Measurements from ENCODE around the gene IL2RA.

Gene IL2RA

DNA sequence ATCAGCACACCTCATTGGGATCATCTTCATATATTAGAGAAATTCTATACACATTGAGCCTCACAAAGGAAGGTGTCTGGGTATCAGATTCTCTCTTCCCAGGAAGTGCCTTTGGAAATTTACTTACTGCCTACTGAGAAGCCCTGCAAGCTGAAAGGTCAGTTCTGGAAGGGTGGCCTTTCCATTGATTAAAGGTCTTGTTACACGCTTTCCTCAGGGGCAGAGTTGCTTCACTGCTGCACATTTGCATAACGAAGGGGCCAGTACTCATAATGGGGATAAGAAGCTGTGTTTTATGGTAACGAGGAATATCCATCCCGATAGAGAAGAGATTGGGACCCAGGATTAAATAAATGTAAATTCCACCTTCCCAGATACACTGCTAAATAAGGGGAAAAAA is 65.5 kb downstream of the IL2RA start:
- DNase-seq (ENCODE audit: insufficient read length, low spot score) = no peak
- TF ChIP-seq, protein P1, sequence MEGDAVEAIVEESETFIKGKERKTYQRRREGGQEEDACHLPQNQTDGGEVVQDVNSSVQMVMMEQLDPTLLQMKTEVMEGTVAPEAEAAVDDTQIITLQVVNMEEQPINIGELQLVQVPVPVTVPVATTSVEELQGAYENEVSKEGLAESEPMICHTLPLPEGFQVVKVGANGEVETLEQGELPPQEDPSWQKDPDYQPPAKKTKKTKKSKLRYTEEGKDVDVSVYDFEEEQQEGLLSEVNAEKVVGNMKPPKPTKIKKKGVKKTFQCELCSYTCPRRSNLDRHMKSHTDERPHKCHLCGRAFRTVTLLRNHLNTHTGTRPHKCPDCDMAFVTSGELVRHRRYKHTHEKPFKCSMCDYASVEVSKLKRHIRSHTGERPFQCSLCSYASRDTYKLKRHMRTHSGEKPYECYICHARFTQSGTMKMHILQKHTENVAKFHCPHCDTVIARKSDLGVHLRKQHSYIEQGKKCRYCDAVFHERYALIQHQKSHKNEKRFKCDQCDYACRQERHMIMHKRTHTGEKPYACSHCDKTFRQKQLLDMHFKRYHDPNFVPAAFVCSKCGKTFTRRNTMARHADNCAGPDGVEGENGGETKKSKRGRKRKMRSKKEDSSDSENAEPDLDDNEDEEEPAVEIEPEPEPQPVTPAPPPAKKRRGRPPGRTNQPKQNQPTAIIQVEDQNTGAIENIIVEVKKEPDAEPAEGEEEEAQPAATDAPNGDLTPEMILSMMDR (IDR thresholded peaks at IDR 0.05; ENCODE audit: insufficient read depth, missing control alignments) = no peak
- FAIRE-seq = no peak

DNA sequence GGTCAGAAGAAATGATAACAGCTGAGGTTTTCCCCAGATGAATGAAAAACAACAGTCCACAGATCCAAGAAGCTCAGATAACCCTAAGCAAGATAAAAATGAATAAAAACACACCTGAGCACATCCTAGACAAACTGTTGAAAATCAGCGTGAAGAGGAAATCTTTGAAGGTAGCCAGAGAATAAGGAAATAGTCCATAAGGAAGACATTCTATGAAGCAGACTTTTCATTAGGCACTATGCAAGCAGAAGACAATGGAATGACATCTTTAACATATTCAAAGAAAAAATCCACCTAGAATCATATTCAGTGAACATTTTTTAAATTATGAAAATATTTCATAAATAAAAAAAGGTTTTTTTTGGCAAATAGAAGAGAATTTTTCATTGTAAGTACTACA is 69.8 kb downstream of the IL2RA start:
- DNase-seq (ENCODE audit: insufficient read length, low spot score) = no peak
- TF ChIP-seq, protein P1 (IDR thresholded peaks at IDR 0.05; ENCODE audit: insufficient read depth, missing control alignments) = no peak
- FAIRE-seq = no peak

DNA sequence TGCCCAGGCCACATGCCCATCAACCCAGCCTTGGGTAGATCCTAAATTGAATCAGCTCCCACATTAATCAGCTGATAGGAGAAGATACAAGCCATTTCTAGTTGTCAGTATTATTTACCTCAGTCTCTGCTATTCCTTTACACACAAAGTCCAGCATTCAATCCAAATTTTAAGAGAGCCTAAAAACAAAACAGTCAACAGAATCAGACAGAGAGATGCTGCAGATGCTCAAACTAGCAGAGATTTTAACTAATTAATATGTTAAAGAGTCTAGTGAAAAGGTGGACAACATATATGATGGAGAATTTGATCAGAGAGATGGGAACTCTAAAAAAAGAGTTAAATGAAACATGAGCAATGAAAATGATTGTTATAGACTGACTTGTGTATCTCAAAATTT is 70.5 kb downstream of the IL2RA start:
- TF ChIP-seq, protein P1 (IDR thresholded peaks at IDR 0.05; ENCODE audit: insufficient read depth, missing control alignments) = no peak
- DNase-seq (ENCODE audit: insufficient read length, low spot score) = no peak
- no peak for FAIRE-seq

DNA sequence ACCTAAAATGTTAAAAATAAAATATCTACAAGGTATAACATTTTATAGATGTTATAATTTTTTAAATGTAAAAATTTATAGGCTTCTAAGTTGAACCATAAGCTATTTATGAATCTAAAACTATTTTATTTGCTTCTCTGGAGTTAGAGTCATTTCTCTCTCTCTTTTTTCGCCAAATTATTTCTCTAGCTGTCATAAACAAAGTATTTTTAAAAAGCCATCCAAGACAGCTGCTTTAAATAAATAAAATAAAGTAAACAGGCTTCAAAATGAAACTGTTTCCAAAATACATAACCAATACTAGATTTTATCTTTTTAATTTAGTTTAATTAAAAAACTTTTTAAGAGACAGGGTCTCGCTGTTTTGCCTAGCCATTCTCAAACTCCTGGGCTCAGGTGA is 72.4 kb downstream of the IL2RA start:
- TF ChIP-seq, protein P1 (IDR thresholded peaks at IDR 0.05; ENCODE audit: insufficient read depth, missing control alignments) = no peak
- FAIRE-seq (no peak), DNase-seq (ENCODE audit: insufficient read length, low spot score) (no peak)

DNA sequence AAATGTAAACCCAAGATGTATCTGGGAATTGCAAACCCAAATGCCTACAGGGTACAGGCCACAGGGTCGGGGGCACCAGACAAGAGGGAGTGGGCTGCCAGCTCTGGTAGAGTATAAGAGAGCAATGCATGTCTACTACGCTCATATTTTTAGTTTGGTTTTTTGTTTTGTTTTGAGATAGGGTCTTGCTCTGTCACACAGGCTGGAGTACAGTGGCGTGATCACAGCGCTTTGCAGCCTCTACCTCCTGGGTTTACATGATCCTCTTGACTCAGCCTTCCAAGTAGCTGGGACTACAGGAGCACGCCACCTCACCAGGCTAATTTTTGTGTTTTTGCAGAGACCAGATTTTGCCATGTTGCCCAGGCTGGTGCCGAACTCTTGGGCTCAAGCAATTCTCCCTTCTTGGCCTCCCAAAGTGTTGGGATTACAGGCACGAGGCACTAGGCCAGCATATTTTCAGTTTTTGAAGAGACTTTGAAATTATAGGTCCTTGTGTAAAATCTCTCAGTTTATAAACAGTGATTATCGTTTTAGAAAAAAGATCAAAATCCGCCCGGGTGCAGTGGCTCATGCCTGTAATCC is 73.7 kb downstream of the IL2RA start:
- TF ChIP-seq, protein P1 (IDR thresholded peaks at IDR 0.05; ENCODE audit: insufficient read depth, missing control alignments) = no peak
- FAIRE-seq (no peak), DNase-seq (ENCODE audit: insufficient read length, low spot score) (no peak)

DNA sequence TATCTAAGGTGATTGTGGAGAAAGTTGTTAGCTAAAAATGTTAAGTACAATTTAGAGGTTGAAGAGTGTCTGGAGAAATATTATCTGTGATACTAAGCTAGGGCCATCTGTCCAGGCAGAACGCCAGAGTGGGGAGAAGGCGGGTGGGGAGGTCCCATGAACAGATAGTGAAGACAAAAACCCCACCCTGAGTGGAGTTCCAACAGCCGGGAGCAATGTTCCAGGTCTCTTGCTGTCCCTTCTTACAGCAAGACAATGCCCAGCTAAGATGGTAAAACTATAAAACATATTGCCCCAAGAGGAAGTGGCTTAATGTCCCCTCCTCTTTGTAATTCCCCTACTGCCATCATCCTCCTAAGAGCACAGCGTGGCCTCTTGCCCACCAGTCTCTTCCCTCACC is 74.4 kb downstream of the IL2RA start:
- TF ChIP-seq, protein P1 (IDR thresholded peaks at IDR 0.05; ENCODE audit: insufficient read depth, missing control alignments) = no peak
- no peak for FAIRE-seq
- DNase-seq (ENCODE audit: insufficient read length, low spot score) = no peak

DNA sequence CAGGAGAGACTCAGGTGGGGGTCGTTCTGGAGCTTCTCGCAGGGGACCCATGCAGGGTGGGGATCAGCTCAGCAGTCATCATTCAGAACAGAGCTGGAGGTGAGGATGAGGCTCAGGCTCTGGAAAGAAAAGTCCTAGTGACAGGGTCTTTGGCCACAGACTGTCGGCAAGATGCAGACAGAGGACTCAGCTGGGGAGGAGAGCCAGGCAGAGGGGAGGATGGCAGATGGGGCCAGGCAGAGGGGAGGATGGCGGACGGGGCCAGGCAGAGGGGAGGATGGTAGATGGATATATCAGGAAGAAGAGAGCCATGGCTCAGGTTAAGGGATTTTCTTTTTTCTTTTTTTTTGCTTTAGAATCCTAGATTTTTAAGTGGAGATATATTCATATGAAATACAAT is 77.1 kb downstream of the IL2RA start:
- no peak for FAIRE-seq
- no peak for DNase-seq (ENCODE audit: insufficient read length, low spot score)
- TF ChIP-seq, protein P1 (IDR thresholded peaks at IDR 0.05; ENCODE audit: insufficient read depth, missing control alignments) = no peak
